Cardiac muscle cell (in vitro differentiated cells and primary cell): ENCODE data around the gene TAF12. TPM values are rescaled to one million over a fixed set of nuclear protein-coding genes. Genes with fewer than 3 reads are reported as not detected.

Experiments
- DNase-seq, 2 donors: peaks; one replicate each; pipeline versions ENCODE4 v3.0.0 to v3.0.0-alpha.2; 2010 to 2017; ENCODE audit warnings: low read depth in 1 of 2, low spot score in 1 of 2
- H3K27ac ChIP-seq: fragments of 200-600 bp; sonication (generic); 2 replicates; pipeline ENCODE4 v1.5.1; 2016
- H3K27me3 ChIP-seq: fragments of 200-600 bp; sonication (generic); 2 replicates; pipeline ENCODE4 v1.6.0; 2016; ENCODE audit warnings: control low read depth
- H3K36me3 ChIP-seq: fragments of 200-600 bp; sonication (generic); 2 replicates; pipeline ENCODE4 v1.5.1; 2016; ENCODE audit warnings: control low read depth
- H3K4me1 ChIP-seq: fragments of 200-600 bp; sonication (generic); 2 replicates; pipeline ENCODE4 v1.8.1; 2017; ENCODE audit warnings: low read depth, mild to moderate bottlenecking, mixed run types
- H3K4me3 ChIP-seq: fragments of 200-600 bp; sonication (generic); 2 replicates; pipeline ENCODE4 v1.5.1; 2016; ENCODE audit warnings: mild to moderate bottlenecking
- H3K9me3 ChIP-seq: fragments of 200-600 bp; sonication (generic); 2 replicates; pipeline ENCODE4 v1.5.1; 2017; ENCODE audit warnings: low read depth, mild to moderate bottlenecking, control low read depth
- polyA plus RNA-seq: library from polyadenylated mRNA; unstranded; fragments of >200 nt; fragmentation: Nextera tagmentation; extraction: Ambion mirVana; gene quantifications from 2 replicates; pipeline ENCODE4 v1.2.1, GENCODE V29; 2016
- total RNA-seq: library from RNA; depleted of rRNA; stranded (reverse); fragments of >200 nt; gene quantifications from 2 replicates; pipeline ENCODE4 v1.2.3, GENCODE V29; 2016
- TF ChIP-seq, protein P1 (sequence below): IDR thresholded peaks from 2 replicates; pipeline ENCODE4 v1.5.1; 2012; ENCODE audit warnings: low read depth, mild to moderate bottlenecking, low read length

TAF12 gene
- total and polyA plus RNA-seq, 2 experiments from 2014 or later: 40.3 to 51.9 TPM

DNA sequence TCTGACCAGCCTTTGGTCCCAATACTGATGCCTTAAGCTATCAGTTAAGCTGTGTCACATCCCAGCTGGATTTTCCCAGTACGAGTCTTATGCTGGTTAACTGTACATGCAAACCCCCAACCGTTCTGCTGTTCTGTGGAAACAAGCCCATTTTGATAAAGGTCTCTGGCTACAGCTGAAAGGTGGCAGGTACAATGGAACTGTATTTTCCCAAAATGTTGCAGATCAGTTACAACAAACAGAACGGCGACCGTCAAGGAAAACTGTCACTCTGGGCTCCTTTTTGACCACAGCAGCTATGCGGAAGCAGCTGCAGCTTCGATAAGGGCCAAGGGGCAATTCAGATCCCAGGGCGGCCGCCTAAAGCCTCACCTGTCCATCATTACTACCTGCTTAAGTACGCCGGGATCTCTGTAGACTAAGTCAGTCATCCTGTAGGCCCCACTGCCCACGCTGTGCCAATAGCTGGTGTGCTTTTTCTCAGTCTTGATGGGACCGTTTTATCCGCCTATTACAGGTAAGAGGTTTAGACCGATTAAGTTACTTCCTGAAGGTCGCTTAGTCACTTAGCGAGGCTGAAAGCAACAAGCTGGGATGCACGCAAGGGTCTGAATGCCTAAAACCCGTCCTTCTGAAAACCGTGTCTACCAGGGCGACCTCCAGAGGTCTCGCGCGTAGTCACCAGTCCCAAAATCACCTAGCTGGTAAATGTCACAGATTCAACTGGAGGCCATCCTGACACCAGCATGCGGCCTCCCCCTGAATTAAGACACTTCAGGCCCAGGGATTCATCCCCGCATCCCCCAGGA is 61.9 kb downstream of the TAF12 start:
- H3K27ac ChIP-seq: peak overlapping the region; percentile 59
- DNase-seq: peak; percentile 38 to 58
- H3K4me1 ChIP-seq: peaks cover 5% of the 10 kb centered on the region
- no peaks in the 10 kb centered on the region for H3K9me3 ChIP-seq
- peaks cover 28% of the 10 kb centered on the region for H3K36me3 ChIP-seq
- TF ChIP-seq, protein P1, sequence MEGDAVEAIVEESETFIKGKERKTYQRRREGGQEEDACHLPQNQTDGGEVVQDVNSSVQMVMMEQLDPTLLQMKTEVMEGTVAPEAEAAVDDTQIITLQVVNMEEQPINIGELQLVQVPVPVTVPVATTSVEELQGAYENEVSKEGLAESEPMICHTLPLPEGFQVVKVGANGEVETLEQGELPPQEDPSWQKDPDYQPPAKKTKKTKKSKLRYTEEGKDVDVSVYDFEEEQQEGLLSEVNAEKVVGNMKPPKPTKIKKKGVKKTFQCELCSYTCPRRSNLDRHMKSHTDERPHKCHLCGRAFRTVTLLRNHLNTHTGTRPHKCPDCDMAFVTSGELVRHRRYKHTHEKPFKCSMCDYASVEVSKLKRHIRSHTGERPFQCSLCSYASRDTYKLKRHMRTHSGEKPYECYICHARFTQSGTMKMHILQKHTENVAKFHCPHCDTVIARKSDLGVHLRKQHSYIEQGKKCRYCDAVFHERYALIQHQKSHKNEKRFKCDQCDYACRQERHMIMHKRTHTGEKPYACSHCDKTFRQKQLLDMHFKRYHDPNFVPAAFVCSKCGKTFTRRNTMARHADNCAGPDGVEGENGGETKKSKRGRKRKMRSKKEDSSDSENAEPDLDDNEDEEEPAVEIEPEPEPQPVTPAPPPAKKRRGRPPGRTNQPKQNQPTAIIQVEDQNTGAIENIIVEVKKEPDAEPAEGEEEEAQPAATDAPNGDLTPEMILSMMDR: peak; percentile 11
- H3K4me3 ChIP-seq: peak overlapping the region; percentile 54
- H3K27me3 ChIP-seq: peaks cover 4% of the 10 kb centered on the region

DNA sequence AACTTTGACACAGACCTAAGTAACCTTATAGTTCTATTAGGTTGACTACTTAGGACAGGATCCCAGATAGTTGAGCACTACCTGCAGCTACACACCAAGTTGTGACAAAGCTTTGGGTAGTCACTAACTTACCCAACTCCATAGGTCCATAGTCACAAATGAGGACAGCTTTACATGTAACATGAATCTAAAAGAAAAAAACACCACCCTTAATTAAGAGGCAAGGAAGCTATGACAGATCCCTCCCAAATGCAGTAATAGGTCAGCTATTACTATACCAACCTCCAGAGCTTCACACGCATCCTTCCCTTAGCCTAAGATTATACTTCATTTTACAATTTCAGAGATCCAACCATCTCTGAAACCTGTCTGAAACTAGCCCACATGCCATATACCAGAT is 63.5 kb downstream of the TAF12 start:
- Histone ChIP-seq H3K4me1 (peaks cover 5% of the 10 kb centered on the region), H3K27me3 (peaks cover 4% of the 10 kb centered on the region), H3K4me3 (no peak overlapping the region), H3K36me3 (peaks cover 33% of the 10 kb centered on the region), H3K9me3 (no peaks in the 10 kb centered on the region), H3K27ac (no peak overlapping the region)
- no peak for DNase-seq
- TF ChIP-seq, protein P1: no peak

DNA sequence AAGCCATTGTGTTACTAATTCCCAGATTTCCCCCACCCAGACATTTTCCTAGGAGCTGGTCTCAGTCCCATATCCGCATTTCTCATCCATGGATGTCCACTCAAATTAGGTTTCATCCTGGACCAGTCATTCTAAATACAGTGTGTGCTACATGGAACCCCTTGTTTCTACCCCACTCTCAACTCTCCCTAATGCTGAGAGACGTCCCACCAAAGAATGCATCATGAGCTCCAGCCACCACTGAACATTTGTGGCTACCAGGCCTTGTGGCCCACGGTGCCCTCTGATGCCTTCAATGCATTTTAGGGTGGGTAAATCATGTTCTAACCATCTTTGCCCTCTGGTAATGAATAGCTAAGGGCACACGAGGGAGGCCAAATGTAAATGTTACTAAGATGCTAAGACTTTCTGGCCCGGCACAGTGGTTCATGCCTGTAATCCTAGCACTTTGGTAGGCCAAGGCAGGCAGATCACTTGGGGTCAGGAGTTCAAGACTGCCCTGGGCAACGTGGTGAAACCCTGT is 64.1 kb downstream of the TAF12 start:
- Histone ChIP-seq H3K27ac (peak overlapping the region; percentile 8), H3K27me3 (peaks cover 4% of the 10 kb centered on the region), H3K36me3 (peaks cover 33% of the 10 kb centered on the region), H3K4me1 (peaks cover 5% of the 10 kb centered on the region), H3K9me3 (no peaks in the 10 kb centered on the region), H3K4me3 (no peak overlapping the region)
- TF ChIP-seq, protein P1: no peak
- no peak for DNase-seq

DNA sequence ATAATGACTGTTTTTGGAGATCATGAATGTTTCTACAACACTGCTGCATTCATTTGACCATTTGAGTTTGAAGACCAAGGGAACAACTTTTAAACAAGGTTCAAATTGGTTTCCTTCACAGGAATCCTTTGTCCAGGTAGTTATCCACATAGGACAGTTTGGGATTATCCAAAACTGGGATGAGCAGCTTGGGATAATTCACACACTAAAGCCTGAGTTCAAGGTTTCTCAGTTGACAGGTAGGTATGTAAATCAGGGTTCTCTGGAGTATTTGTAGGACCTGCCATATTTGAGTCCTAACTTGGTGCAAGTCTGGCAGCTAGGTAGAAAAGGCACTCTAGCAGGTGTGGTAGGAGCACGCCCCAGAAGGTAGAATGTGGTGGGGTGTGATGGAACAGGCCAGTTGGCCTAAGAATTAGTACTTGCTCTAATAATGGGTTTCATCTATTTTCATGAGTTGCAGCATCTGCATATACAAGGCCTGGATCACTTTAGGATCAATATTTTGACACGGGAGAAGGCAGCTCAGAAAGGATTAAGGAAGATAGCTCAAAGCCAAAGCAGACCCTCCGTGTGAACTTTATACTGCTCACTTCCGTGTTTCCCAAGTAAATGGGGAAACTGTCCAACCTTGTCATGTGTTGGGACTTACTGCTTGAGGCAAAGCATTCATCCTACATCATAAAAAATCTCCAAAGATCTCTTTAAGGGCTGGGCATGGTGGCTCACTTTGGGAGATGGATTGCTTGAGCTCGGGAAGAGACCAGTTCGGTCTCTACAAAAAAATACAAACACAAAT is 64.9 kb downstream of the TAF12 start:
- Histone ChIP-seq H3K9me3 (no peaks in the 10 kb centered on the region), H3K27ac (peak overlapping the region; percentile 8), H3K36me3 (peaks cover 33% of the 10 kb centered on the region), H3K27me3 (peaks cover 4% of the 10 kb centered on the region), H3K4me1 (peaks cover 5% of the 10 kb centered on the region), H3K4me3 (no peak overlapping the region)
- TF ChIP-seq, protein P1: no peak
- no peak for DNase-seq

DNA sequence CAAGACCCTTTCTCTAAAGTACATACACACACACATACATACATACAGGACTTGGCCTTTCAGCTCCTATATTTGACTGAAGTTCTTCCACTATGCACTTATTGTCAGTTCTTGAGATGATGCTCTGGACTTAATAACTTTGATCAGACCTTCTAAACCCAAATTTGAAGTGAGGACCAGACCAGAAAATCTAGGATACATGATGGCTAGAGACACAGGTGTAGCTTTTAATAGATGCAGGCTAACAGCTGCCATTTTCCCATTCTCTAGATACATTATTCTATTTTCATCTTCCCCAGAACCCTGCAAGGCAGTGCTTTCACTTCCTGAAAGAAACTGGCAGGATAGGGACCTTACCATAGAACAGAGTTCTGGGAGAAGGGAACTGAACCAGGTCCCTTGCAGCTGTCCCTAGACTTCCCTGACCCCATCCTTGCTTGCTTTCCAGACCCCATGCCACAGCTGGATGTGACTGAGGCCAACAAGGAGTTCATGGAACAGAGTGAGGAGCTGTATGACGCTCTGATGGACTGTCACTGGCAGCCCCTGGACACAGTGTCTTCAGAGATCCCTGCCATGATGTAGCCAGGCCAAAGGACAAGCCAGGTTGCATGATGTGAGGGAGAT is 65.7 kb downstream of the TAF12 start:
- Histone ChIP-seq H3K27ac (peak overlapping the region; percentile 8), H3K36me3 (peaks cover 33% of the 10 kb centered on the region)

More for the DNA sequence above, 65.7 kb downstream of the TAF12 start:
- DNase-seq: no peak
- Histone ChIP-seq H3K4me3 (no peak overlapping the region), H3K4me1 (peaks cover 5% of the 10 kb centered on the region), H3K9me3 (no peaks in the 10 kb centered on the region), H3K27me3 (no peaks in the 10 kb centered on the region)
- TF ChIP-seq, protein P1: no peak
